ENCODE results near the gene MDFI.

The MDFI gene

GRCh38 chr6:41635365-41635764 lies 2.9 kb upstream of the MDFI start:
- no peak for DNase-seq

GRCh38 chr6:41636833-41637193 lies 1.5 kb upstream of the MDFI start:
- no peak for DNase-seq

- no peak for DNase-seq
These were observed 870 bp upstream of the MDFI start for GRCh38 chr6:41637194-41638001.

GRCh38 chr6:41638935-41639808 lies 904 bp downstream of the MDFI start:
- no peak for DNase-seq

- no peak for DNase-seq
These were observed 1.6 kb downstream of the MDFI start for GRCh38 chr6:41639809-41640371.

- no peak for DNase-seq
These were observed 2.2 kb downstream of the MDFI start for GRCh38 chr6:41640426-41640825.

GRCh38 chr6:41641352-41641925 lies 3.2 kb downstream of the MDFI start:
- DNase-seq = no peak

- DNase-seq = no peak
These were observed 4.1 kb downstream of the MDFI start for GRCh38 chr6:41642090-41642959.

GRCh38 chr6:41642960-41643898 lies 5.0 kb downstream of the MDFI start:
- DNase-seq = no peak

- no peak for DNase-seq
These were observed 5.6 kb downstream of the MDFI start for GRCh38 chr6:41643899-41644269.

GRCh38 chr6:41644297-41644879 lies 6.1 kb downstream of the MDFI start:
- DNase-seq = no peak

GRCh38 chr6:41645007-41645618 lies 6.8 kb downstream of the MDFI start:
- DNase-seq = no peak

- DNase-seq = no peak
These were observed 7.9 kb downstream of the MDFI start for GRCh38 chr6:41646026-41646795.

GRCh38 chr6:41647061-41647511 lies 8.8 kb downstream of the MDFI start:
- no peak for DNase-seq

GRCh38 chr6:41648070-41648585 lies 9.9 kb downstream of the MDFI start:
- DNase-seq = no peak

GRCh38 chr6:41648921-41649320 lies 10.7 kb downstream of the MDFI start:
- no peak for DNase-seq

GRCh38 chr6:41649596-41649995 lies 11.3 kb downstream of the MDFI start:
- DNase-seq = no peak

- no peak for DNase-seq
These were observed 11.9 kb downstream of the MDFI start for GRCh38 chr6:41650120-41650519.

- no peak for DNase-seq
These were observed 13.1 kb downstream of the MDFI start for GRCh38 chr6:41651246-41651961.
